Fibroblast of gingiva (primary cell): ENCODE measurements around the gene NOX1.
A peak's percentile ranks its signal among the peaks of the same experiment; 100 is the strongest.

ENCODE experiments used
- DNase-seq: peaks from one replicate; pipeline ENCODE4 v3.0.0-alpha.2; 2011; ENCODE audit warnings: low read depth

The NOX1 gene

DNA sequence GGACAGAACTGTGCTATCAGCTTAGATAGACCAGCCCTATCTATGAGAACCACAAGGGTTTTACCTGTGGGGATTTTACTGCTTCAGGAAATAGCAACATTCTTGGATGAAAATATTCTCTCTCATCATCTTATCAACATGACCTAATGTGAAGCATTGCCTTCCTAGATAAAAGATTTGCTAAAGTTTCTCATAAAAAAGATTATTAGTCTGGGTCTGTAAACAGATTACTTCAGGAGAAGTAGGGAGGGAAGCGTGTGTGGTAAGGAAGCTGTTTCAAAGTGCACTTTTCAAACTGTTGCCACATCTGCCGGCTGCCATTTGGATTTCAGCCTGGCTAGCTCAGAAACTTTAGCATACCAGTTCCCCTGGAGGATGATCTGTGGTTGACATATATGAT, at the start of gene NOX1:
NOX1 (minus strand) TSS at position 35 of the 400 bp plus-strand sequence. CDS start 220 bp downstream, outside the sequence.
- no peak for DNase-seq

DNA sequence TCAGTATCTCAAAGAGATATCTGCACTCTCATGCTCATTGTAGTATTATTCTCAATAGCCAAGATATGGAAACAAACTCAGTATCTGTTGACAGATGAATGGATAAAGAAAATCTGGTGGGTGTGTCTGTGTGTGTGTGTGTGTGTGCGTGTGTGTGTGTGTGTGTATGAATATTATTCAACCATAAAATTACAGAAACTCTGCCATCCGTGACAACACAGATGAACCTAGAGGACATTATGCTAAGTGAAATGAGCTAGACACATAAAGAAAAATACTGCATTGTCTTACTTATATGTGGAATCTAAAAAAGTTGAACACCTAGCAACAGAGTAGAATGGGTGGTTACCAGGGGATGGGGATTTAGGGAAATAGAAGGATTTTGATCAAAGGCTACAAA, 41.4 kb upstream of the NOX1 start:
- no peak for DNase-seq

DNA sequence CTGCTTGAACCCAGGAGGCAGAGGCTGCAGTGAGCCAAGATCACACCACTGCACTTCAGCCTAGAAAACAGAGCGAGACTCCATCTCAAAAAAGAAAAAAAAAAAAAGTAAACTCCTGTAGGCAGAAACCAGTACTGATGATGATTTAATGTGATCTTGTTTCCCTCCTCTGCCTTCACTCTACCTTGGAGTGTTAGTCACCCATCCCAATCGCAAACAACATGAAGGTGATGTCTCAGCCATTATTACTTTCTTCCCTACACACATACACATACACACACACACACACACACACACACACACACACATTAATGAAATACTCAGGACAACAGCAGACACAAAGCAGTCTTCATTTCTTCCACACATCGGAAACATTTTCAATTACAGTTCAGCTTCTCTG, 39.0 kb upstream of the NOX1 start:
- no peak for DNase-seq

DNA sequence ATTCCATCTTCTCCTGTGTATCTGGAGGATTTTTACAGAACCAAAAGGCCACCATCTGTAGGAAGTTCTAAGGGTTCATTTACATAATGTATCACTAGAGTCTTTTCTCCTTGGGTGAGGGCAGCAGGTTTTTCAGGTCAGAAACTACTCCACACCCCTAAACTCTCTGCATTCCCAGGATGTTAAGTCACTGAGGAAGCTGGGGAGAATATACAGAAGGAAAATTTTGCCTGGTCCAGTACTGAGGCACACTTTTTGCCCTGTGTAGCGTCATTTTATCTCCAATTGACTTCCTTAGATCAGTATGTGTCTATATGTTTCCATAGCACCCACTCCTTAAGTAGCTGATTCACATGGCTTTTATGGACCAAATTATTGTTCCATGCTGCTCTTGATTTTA, 37.6 kb upstream of the NOX1 start:
- DNase-seq = no peak

DNA sequence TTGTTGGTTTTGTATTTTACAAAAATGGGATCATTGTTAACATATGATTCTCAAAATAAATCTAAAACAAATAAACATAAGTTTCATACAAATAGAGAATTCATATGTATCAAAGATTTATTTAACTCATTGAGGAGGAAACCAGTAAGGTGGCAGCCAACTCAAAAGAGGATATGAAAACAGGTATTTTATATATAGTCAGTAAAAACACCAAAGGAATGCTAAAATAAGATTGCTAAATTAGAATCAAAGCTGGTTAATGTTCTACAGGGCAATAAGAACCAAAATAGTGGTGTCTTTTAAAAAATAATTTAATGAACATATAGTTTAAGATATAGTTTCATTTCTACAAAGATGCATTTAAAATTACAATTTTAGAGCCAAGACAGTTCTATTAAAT, 31.5 kb upstream of the NOX1 start:
- DNase-seq = no peak

DNA sequence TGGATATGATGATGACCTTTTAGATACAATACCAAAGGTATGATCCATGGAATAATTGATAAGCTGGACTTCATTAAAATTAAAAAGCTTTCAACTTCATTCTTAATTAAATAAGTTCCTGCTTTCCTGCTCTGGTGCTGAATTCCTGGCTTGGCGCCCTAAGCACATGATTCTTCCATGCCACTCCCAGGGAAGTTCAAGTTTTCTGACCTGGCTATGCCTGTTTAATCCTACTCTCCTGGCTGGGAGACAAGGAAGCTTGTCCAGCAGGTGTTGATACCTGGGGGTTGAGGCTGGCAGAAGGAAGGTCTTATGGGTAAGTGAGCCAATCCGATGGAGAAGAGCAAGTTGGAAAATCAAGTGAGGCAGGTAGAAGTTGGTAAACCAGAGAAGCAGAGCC, 30.3 kb upstream of the NOX1 start:
- DNase-seq = no peak

DNA sequence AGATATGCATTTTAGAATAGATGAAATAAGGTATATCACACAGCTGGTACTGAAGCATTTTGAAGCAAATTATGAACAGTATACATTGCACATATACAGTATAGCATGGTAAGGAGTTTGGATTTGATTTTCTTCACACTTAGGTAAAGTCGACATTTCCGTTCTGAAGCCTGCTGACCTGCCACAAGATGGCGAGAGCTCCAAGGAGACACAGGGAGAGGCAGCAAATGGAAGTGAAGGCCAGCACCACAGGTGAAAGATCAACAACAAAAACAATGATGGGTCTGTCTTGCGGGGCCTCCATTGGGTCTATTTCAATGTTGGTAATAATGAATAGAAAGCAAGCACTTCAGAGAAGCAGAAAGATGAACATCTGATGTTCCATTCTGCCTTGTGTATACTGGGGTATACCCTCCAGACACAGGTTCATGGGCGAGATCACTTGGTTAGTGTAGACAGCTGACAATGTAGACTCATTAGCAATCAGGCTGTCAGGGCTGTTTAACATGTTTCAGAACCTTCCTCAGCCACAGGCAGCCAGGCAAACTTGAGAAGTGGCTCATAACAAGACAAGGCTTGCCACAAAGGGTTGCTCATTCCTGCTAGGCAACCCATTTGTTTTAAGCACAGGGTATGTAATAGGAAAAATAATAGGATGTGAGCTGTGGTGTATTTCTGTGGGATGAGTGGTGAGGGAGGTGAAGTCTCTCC, 21.4 kb upstream of the NOX1 start:
- DNase-seq = peak; percentile 25

DNA sequence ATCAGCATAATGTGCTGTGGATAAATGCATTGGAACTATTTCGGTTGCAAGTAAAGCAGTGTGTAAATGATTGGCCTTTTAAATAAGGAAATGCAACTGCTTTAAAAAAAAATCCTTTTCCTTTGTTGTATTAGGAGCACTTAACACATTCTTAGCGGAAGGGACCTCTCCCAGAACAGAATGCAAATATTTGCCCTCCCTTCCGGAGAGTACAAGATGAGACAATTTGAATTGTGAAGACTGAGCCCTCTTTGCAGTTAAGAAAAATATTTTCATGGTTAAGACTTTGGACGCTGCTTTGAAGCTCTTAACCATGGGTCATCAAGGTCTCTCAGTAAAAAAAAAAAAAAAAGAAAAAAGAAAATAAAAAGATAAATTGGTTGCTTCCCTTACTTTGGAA, 9.5 kb upstream of the NOX1 start:
- no peak for DNase-seq

DNA sequence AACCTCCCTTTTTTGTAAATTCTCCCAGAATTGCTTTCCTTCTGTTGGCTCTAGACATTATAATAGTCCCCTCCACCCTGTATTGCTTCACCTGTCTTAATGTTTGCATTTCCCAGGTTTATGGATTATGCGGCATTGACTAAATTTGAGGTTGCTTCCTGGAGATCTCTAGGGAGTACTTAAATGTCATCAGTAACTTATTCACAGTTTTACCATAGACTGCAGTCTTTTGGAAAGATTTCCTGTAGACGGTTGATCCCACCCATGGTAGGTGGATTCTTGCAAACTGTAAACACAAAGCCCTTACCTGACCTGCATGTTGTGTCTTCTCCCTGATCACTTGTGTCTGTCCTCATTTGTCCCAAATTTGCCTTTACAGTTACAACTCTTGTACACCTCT, 6.2 kb upstream of the NOX1 start:
- DNase-seq = no peak

DNA sequence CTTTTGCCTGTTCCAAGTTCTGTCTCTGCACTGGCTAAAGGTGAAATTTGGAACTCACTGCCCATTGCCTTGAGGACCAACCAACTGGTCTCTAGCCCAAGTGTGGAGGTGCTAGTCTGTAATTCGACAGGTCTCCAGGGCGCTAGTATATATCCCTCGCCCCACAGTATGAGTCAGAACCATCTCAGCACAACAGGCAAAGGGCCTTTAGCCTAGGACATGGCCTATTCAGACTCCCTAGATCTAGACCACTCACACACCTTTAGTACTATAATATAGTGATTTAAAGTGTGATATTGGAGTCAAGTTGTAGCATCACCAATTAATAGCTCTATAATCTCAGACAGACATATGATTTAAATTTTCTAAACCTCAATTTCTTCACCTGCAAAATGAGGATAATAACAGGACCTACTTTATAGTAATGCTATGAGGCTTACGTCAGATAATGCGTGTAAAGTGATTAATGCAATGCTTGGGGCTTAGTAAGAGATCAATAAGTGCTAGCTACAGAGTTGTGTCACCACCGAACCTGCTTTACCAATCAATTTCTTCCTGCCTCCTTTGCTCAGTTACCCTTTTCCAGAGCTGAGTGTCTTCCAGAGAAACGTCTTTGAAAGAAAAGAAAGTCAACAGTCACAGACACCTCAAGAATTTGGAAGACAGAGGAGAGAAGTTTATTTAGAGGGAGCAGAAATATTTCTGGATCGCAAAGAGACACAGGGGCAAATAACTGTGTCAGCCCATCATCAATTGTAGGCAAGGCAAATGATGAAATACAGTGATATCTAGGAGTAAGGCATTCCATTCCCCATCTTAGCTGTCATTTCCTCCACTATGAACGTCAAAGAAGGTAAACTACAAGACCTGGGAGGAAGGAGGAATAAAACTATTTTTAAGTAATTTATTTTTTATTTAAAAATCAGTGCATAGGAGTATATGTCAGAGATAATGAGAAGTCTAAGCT, 2.3 kb downstream of the NOX1 start:
- DNase-seq = no peak

DNA sequence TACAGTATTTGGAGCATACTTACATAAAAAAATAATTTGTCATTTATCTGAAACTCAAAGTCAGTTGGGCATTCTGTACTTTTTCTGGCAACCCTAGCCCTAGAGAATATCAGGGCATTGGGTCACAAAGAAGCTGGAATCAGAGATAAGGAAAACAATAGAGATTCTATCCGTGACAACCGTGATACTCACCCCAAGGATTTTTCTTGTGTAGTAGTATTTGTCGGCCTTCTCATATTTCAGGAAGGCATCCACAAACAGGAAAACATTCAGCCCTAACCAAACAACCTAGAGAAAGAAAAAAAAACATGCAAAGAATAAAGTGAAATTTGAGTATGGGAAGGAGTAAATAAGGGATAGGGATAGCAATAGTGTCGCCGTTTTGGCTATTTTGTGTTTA, 3.6 kb downstream of the NOX1 start:
- no peak for DNase-seq

DNA sequence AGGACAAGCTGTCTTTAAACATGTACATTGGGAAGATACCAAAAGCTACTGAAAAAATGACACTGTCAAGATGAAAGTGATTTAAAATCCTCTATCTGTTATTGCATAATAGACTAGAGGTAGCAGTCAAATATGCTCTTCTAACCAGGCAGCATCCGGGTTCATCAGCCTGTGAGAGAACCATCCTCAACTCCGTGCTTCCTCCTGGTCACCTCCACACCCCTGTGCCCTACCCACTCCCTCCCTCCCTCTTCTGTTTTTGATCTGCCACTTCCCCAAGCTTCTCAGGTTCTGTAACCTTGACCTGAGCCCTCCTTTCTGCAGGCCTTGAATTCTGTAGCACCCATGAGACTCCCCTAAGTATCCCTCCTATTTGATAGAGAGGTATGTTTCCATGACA, 5.9 kb downstream of the NOX1 start:
- no peak for DNase-seq

DNA sequence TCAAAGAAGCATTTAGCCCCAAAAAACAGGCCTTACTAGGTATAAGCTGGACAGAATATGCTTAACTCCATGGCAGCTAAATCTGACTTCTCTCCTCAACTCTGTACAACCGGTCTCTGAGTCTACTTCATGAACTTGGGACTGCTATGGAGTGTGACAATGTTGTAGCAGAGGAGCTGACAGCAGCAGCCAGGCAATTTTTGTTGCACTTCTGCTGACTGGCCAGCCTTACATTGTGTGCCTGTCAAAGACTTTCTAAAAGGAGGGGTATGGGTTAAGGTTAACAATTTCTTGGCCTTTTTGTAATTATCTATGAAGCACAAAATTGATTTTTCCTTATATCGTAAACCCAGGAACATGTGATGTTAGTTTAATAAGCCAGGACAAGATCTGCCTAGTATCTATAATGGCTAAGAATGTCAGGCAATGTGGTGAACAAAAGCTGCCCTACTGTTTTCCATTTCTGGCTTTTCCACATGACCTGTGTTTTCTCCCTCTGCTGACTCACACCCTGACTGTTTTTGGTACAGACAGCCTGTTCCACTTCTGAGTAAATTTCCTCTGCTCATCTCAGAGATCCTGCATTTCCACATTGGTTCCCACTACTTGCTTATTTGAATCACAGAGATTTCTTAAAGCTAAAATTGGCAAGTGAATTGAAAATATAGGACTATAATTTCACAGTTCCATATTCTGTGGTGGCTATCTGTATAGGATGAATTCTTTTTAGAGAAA, 9.3 kb downstream of the NOX1 start:
- DNase-seq = peak; percentile 38

DNA sequence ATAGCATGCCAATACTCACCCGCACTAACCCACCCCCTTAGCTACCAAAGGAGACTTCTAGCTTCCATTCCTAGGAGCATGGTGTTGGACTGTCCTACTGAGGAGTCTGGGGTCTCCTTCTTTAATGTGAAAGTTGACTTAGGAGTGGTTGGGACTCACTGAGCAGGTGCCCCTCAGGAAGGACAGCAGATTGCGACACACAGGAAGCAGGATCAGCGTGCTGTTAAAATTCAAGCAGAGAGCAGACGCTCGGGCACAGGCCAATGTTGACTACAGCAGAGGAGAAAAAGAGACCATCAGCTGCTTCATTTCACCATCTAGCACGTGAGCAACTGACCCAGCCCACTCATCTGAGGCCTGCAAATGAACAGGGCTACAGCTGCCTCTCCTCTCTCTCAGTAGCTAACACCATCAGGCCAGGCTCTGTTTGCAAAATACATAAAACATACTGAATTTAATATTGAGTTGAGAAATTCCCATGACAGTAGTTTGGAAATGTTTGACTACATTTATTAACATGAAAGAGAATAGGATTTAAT, 10.8 kb downstream of the NOX1 start:
- no peak for DNase-seq

DNA sequence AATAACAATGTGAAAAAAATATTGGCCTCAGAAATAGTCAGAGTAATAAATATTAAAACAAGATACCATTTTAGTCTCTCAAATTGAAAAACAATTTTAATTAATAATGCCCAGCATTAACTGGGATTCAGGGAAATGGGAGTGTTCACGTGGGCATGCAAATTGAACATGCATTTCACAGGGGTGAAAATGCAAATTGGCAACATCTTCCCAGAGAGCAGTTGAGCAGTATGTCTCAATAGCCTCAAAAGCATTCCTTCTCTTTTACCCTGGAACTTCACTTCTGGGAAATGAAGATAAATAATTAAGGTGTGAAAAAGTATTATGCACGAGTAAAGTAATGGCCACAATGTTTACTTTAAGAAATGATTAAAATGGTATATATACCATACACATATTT, 21.3 kb downstream of the NOX1 start:
- DNase-seq = no peak

DNA sequence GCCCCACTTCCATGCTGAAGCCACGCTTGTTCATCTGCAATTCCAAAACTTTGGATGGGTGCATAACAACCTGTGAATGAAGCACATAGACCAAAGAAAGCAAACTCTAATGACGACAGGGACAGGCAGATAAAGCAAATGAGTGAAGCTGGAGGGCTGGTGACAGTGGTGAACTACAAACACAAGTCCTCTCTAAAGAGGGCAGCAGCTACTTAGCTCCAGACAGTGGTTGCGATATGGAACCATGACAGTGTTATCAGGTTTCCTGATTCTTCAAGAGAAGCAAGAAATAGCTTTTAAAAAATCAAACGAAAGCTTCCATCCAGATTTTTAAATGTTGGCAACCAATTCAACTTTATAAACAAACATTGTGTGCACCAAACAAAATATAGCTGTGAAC, 23.8 kb downstream of the NOX1 start:
- DNase-seq = no peak

DNA sequence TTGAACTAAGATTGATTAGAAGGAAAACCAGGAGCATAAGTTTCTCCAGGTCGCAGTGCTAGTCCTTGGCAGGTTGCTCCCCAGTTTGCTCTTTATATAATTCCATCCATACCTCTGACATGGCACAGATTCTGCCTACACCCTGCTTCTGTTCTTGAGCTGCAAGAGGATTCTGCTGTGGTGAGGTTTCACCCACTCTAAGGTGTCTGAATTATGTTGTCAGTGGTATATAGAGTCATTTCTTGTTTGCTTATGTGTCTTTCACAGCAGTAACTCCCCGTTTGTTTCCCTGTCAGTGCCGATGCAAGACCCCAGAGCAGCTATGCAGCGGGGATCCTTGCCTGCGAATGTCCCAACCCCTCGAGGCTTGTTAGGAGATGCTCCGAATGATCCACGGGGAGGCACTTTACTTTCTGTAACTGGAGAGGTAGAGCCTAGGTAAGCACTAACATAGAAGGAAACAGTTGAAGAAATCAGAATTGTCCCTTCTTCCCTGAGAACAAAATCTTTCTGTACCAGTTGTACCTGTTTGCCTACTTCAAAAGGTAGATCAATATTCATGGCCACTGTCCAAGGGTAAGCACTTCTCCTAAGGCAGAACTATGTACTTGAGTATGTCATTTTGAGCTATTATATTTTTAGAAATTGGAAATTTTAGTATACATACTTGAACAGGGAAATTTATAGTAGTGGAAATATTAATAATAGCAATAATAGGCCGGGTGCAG, 42.8 kb downstream of the NOX1 start:
- no peak for DNase-seq

DNA sequence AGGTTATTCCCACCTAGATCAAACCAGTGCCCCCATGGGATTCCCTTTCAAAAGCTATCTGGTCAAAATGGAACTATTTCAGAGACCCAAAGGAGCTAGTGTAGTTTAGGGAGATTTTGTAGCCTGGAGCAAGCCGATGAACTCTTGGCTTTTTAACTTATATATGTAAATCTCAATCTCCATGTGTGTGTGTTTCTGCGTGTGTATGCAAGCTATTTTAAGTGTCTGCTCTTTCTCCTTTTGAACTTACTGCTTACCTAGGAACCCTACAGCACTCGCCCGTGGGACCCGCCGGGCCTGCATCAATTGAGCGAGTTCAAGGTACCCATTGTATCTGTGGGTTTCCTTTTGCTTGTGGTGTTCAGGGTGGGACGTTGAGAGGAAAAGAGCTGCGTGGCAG, 43.6 kb downstream of the NOX1 start:
- DNase-seq = no peak

DNA sequence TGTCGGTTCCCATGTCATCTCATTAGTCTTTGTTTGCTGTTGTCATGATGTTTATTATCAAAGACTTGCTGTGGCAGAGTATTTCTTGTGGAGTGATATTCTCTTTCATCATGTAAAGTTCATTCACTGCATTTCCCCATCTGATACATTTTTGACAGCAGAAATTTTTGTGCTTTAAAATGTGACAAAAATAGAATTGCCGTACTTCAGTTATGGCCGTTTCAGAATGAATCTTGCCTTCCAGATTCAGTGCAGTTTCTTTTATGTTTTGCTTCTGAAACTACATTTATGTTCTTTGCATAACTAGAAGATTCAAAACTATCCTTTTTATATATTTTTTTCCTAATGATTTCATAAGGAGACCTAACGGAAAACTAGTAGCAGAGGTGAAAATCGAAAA, 44.0 kb downstream of the NOX1 start:
- no peak for DNase-seq

DNA sequence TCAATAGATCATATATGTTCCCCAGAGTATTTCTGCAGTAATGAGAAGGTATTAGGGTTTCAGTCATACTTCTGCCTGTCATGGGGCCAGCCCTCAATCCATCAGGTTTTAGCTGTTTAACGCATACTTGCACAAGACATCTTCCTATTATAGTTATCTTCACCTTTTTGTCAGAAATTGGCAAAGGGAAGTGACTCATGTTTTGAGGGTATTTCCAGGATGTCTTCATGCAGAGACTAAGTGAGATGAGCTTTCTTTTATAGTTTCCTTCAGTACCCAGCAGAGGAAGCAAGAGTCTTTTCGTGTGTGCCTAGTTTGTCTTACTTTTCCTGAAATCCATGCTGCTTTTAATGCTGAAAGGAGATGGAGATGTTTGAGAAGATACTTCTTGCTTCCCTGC, 44.4 kb downstream of the NOX1 start:
- no peak for DNase-seq

DNA sequence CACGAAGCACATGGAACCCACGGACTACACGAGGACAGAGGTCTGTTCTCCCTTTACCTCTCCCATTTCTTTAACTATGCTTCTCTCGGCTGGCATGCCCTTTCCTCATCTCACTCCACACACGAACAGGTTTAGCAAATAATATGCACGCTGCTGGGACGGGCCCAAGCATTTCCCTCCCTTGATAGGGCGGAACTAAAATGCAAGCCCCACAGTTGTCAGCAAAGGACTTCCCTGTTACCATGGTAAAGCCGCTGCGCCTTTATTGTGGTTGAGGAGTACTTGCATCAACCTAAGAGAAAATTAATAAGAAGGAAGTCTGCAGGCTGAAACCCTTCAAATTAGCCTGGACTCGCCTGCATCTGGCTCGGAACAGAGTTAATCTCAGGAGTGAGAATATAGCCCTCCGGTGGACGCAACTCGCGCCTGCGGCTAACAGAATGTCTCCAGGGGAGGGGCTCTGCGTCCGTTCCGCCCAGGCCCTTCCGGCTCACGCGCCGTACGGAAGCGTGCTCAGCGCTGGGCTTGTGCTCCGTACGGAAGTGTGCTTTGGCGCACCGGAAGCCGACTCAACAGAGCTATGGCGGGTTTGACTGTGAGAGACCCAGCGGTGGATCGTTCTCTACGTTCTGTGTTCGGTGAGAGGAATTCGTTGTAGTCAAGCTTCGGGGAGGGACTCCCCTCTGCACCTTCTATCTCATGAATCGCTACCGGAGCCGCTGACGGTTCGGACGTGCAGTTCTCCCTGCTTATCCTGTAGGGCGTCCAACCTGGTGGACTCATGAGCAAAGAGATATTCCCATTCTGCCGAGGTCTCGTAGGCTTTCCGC, 54.1 kb downstream of the NOX1 start, which contains the start of gene CSTF2:
CSTF2 (plus strand) TSS at position 555 of the 830 bp plus-strand sequence; CDS start at position 581, 26 bp downstream.
- DNase-seq = peak; percentile 78
